Stimulated activated naive CD8-positive, alpha-beta T cell treated with anti-CD3 and anti-CD28 coated beads, Interleukin-15, amount 100 ng/mL, for 72 hours (primary cell): ENCODE data around the gene C19orf47.
"Not testable (repeated sequence)": the region's sequence is repeated elsewhere in the genome, so short reads cannot be mapped to it uniquely, and the experiment has no call there.

Source experiments
- ATAC-seq: fragments of 150-1000 bp; cut with Tn5 transposase; 2 replicates; pipeline ENCODE4 v1.10.0; 2021; ENCODE audit warnings: mild to moderate bottlenecking, moderate library complexity
- DNase-seq, 2 donors: peaks; one replicate each; pipeline ENCODE4 v3.0.0; 2021 to 2022
- H3K27ac Mint-ChIP-seq, 2 donors: one replicate each; pipeline ENCODE4 v1.8.0; 2022; ENCODE audit warnings: mild to moderate bottlenecking in 2 of 2, mixed read lengths in 2 of 2, moderate library complexity in 2 of 2
- H3K27me3 Mint-ChIP-seq: one replicate; pipeline ENCODE4 v1.8.0; 2022; ENCODE audit warnings: mixed read lengths
- H3K4me1 Mint-ChIP-seq: one replicate; pipeline ENCODE4 v1.8.0; 2022; ENCODE audit warnings: mild to moderate bottlenecking, mixed read lengths
- H3K4me3 Mint-ChIP-seq, 2 donors: one replicate each; pipeline ENCODE4 v1.8.0; 2022; ENCODE audit warnings: mild to moderate bottlenecking in 2 of 2, mixed read lengths in 2 of 2, moderate library complexity in 1 of 2
- H3K9me3 Mint-ChIP-seq, 2 donors: one replicate each; pipeline ENCODE4 v1.8.0; 2022; ENCODE audit warnings: mixed read lengths in 2 of 2

The C19orf47 gene

GRCh38 chr19:40341601-40342482, 6.4 kb downstream of the C19orf47 start:
- no peaks in the 10 kb centered on the region for H3K9me3 Mint-ChIP-seq
- DNase-seq (no peak), ATAC-seq (no peak)
- H3K27me3 Mint-ChIP-seq, result no peaks in the 10 kb centered on the region
- no peak overlapping the region for H3K4me3 Mint-ChIP-seq
- H3K27ac Mint-ChIP-seq, result peak overlapping the region in 1 of 2 donors; percentile 29
- peaks cover 7% of the 10 kb centered on the region for H3K4me1 Mint-ChIP-seq

- Mint-ChIP-seq H3K4me3 (no peak overlapping the region), H3K9me3 (no peaks in the 10 kb centered on the region), H3K27me3 (no peaks in the 10 kb centered on the region), H3K27ac (peak overlapping the region in 1 of 2 donors; percentile 28), H3K4me1 (peaks cover 5% of the 10 kb centered on the region)
- ATAC-seq (no peak), DNase-seq (no peak)
These were observed 9.0 kb downstream of the C19orf47 start for GRCh38 chr19:40339018-40339728.

- no peaks in the 10 kb centered on the region for H3K27me3 Mint-ChIP-seq
- no peaks in the 10 kb centered on the region for H3K4me1 Mint-ChIP-seq
- DNase-seq, result no peak
- no peak for ATAC-seq
- no peak overlapping the region for H3K4me3 Mint-ChIP-seq
- H3K9me3 Mint-ChIP-seq, result no peaks in the 10 kb centered on the region
- no peak overlapping the region for H3K27ac Mint-ChIP-seq
These were observed 10.6 kb downstream of the C19orf47 start for GRCh38 chr19:40337594-40337993.

- ATAC-seq (no peak), DNase-seq (no peak)
- no peaks in the 10 kb centered on the region for H3K4me1 Mint-ChIP-seq
- H3K4me3 Mint-ChIP-seq, result no peak overlapping the region
- no peak overlapping the region for H3K27ac Mint-ChIP-seq
- H3K9me3 Mint-ChIP-seq, result no peaks in the 10 kb centered on the region
- no peaks in the 10 kb centered on the region for H3K27me3 Mint-ChIP-seq
These were observed 11.1 kb downstream of the C19orf47 start for GRCh38 chr19:40337107-40337506.

- no peak for ATAC-seq
- Mint-ChIP-seq H3K27ac (no peak overlapping the region), H3K4me3 (no peak overlapping the region), H3K27me3 (no peaks in the 10 kb centered on the region), H3K9me3 (no peaks in the 10 kb centered on the region), H3K4me1 (no peaks in the 10 kb centered on the region)
- no peak for DNase-seq
These were observed 11.6 kb downstream of the C19orf47 start for GRCh38 chr19:40336601-40336900.

GRCh38 chr19:40335855-40336600, 12.2 kb downstream of the C19orf47 start:
- H3K27ac Mint-ChIP-seq, result no peak overlapping the region
- H3K27me3 Mint-ChIP-seq, result no peaks in the 10 kb centered on the region
- H3K9me3 Mint-ChIP-seq, result no peaks in the 10 kb centered on the region
- ATAC-seq (no peak), DNase-seq (no peak)
- no peak overlapping the region for H3K4me3 Mint-ChIP-seq
- H3K4me1 Mint-ChIP-seq, result no peaks in the 10 kb centered on the region

- DNase-seq, result no peak
These were observed 13.1 kb downstream of the C19orf47 start for GRCh38 chr19:40335101-40335500.

GRCh38 chr19:40333083-40333482, 15.1 kb downstream of the C19orf47 start:
- H3K27me3 Mint-ChIP-seq, result not testable (repeated sequence)

More at GRCh38 chr19:40335101-40335500, 13.1 kb downstream of the C19orf47 start:
- Mint-ChIP-seq H3K27me3 (no peaks in the 10 kb centered on the region), H3K4me3 (no peak overlapping the region), H3K4me1 (no peaks in the 10 kb centered on the region), H3K27ac (peak overlapping the region in 1 of 2 donors; percentile 19), H3K9me3 (no peaks in the 10 kb centered on the region)
- no peak for ATAC-seq

GRCh38 chr19:40332669-40333068, 15.5 kb downstream of the C19orf47 start:
- ATAC-seq (no peak), DNase-seq (no peak)
- H3K4me3 Mint-ChIP-seq, result no peak overlapping the region
- H3K27me3 Mint-ChIP-seq, result no peaks in the 10 kb centered on the region
- no peak overlapping the region for H3K27ac Mint-ChIP-seq
- no peaks in the 10 kb centered on the region for H3K9me3 Mint-ChIP-seq
- no peaks in the 10 kb centered on the region for H3K4me1 Mint-ChIP-seq

More at GRCh38 chr19:40333083-40333482, 15.1 kb downstream of the C19orf47 start:
- not testable (repeated sequence) for H3K4me3 Mint-ChIP-seq, DNase-seq, H3K9me3 Mint-ChIP-seq, H3K27ac Mint-ChIP-seq, H3K4me1 Mint-ChIP-seq, ATAC-seq

- H3K4me3 Mint-ChIP-seq, result no peak overlapping the region
- no peak for DNase-seq
These were observed 17.1 kb downstream of the C19orf47 start for GRCh38 chr19:40331052-40331451.

GRCh38 chr19:40326201-40326600, 22.0 kb downstream of the C19orf47 start:
- Mint-ChIP-seq H3K4me1 (no peaks in the 10 kb centered on the region), H3K27me3 (no peaks in the 10 kb centered on the region), H3K9me3 (no peaks in the 10 kb centered on the region), H3K4me3 (no peak overlapping the region), H3K27ac (no peak overlapping the region)
- ATAC-seq (no peak), DNase-seq (no peak)

More at GRCh38 chr19:40331052-40331451, 17.1 kb downstream of the C19orf47 start:
- no peak for ATAC-seq
- Mint-ChIP-seq H3K9me3 (no peaks in the 10 kb centered on the region), H3K27ac (peak overlapping the region in 1 of 2 donors; percentile 48), H3K27me3 (no peaks in the 10 kb centered on the region), H3K4me1 (no peaks in the 10 kb centered on the region)

GRCh38 chr19:40323705-40324104, 24.5 kb downstream of the C19orf47 start:
- Mint-ChIP-seq H3K4me3 (no peak overlapping the region), H3K4me1 (no peaks in the 10 kb centered on the region), H3K27me3 (no peaks in the 10 kb centered on the region), H3K27ac (peak overlapping the region in 1 of 2 donors; percentile 9), H3K9me3 (no peaks in the 10 kb centered on the region)
- DNase-seq (no peak), ATAC-seq (no peak)

GRCh38 chr19:40322951-40323615, 25.1 kb downstream of the C19orf47 start:
- DNase-seq, result no peak
- no peaks in the 10 kb centered on the region for H3K4me1 Mint-ChIP-seq
- H3K27me3 Mint-ChIP-seq, result no peaks in the 10 kb centered on the region
- peak overlapping the region in 1 of 2 donors; percentile 9 for H3K27ac Mint-ChIP-seq
- ATAC-seq, result no peak
- no peaks in the 10 kb centered on the region for H3K9me3 Mint-ChIP-seq
- H3K4me3 Mint-ChIP-seq, result no peak overlapping the region

GRCh38 chr19:40322271-40322610, 26.0 kb downstream of the C19orf47 start:
- Mint-ChIP-seq H3K27ac (no peak overlapping the region), H3K27me3 (no peaks in the 10 kb centered on the region), H3K9me3 (no peaks in the 10 kb centered on the region), H3K4me3 (no peak overlapping the region), H3K4me1 (no peaks in the 10 kb centered on the region)
- no peak for ATAC-seq
- no peak for DNase-seq

- no peaks in the 10 kb centered on the region for H3K4me1 Mint-ChIP-seq
- no peak overlapping the region for H3K4me3 Mint-ChIP-seq
- DNase-seq, result no peak
- H3K27ac Mint-ChIP-seq, result no peak overlapping the region
- ATAC-seq, result no peak
- H3K9me3 Mint-ChIP-seq, result no peaks in the 10 kb centered on the region
- no peaks in the 10 kb centered on the region for H3K27me3 Mint-ChIP-seq
These were observed 26.5 kb downstream of the C19orf47 start for GRCh38 chr19:40321566-40322270.
